Stimulated activated CD4-positive, alpha-beta T cell treated with anti-CD3 and anti-CD28 coated beads, Interleukin-12 subunit alpha, Interleukin-12 subunit beta, amount 100 ng/mL, for 48 hours (primary cell): ENCODE measurements around the gene WWOX.
A peak's percentile ranks its signal among the peaks of the same experiment; 100 is the strongest.

Source experiments
- DNase-seq, 3 donors: peaks; one replicate each; pipeline ENCODE4 v3.0.0-alpha.2; 2020; ENCODE audit warnings: low read depth in 2 of 3, low spot score in 1 of 3

Gene WWOX

GRCh38 chr16:78697426-78697825 is 598.0 kb downstream of the WWOX start:
- DNase-seq = no peak

- no peak for DNase-seq
Observed at GRCh38 chr16:78703936-78704335, 604.5 kb downstream of the WWOX start.

GRCh38 chr16:78704416-78704815 is 605.0 kb downstream of the WWOX start:
- no peak for DNase-seq

GRCh38 chr16:78705694-78706093 is 606.2 kb downstream of the WWOX start:
- DNase-seq = peak in 2 of 3 donors; percentile 1 to 40

- DNase-seq = no peak
Observed at GRCh38 chr16:78706637-78707036, 607.2 kb downstream of the WWOX start.

GRCh38 chr16:78709137-78709884 is 609.9 kb downstream of the WWOX start:
- DNase-seq = no peak

GRCh38 chr16:78715106-78715505 is 615.7 kb downstream of the WWOX start:
- DNase-seq = no peak

- no peak for DNase-seq
Observed at GRCh38 chr16:78715673-78716072, 616.2 kb downstream of the WWOX start.

- DNase-seq = no peak
Observed at GRCh38 chr16:78718141-78718540, 618.7 kb downstream of the WWOX start.

GRCh38 chr16:78720416-78720815 is 621.0 kb downstream of the WWOX start:
- DNase-seq = no peak

GRCh38 chr16:78727536-78727935 is 628.1 kb downstream of the WWOX start:
- no peak for DNase-seq

GRCh38 chr16:78729687-78730086 is 630.2 kb downstream of the WWOX start:
- no peak for DNase-seq

- DNase-seq = no peak
Observed at GRCh38 chr16:78731785-78732184, 632.3 kb downstream of the WWOX start.

GRCh38 chr16:78732696-78733095 is 633.2 kb downstream of the WWOX start:
- DNase-seq = no peak

GRCh38 chr16:78735337-78735736 is 635.9 kb downstream of the WWOX start:
- no peak for DNase-seq

- DNase-seq = no peak
Observed at GRCh38 chr16:78737630-78738029, 638.2 kb downstream of the WWOX start.

GRCh38 chr16:78738557-78738956 is 639.1 kb downstream of the WWOX start:
- DNase-seq = no peak

- no peak for DNase-seq
Observed at GRCh38 chr16:78740269-78740668, 640.8 kb downstream of the WWOX start.

- DNase-seq = peak; percentile 66 to 73 (median 73)
Observed at GRCh38 chr16:78742501-78743283, 643.2 kb downstream of the WWOX start.

- DNase-seq = no peak
Observed at GRCh38 chr16:78743556-78743955, 644.1 kb downstream of the WWOX start.

- DNase-seq = no peak
Observed at GRCh38 chr16:78744099-78744498, 644.6 kb downstream of the WWOX start.

- no peak for DNase-seq
Observed at GRCh38 chr16:78744796-78745107, 645.3 kb downstream of the WWOX start.
